HT1080 (cell line): ENCODE data around the gene C1orf50. TPM values are rescaled to one million over a fixed set of nuclear protein-coding genes. Genes with fewer than 3 reads are reported as not detected.
A peak's percentile ranks its signal among the peaks of the same experiment; 100 is the strongest.

Source experiments
- DNase-seq: peaks from one replicate; pipeline ENCODE4 v3.0.0-alpha.2; 2015; ENCODE audit warnings: low read depth
- total RNA-seq: library from RNA; depleted of rRNA; stranded (reverse); fragments of >200 nt; shearing (Covaris generic); gene quantifications from 2 replicates; pipeline ENCODE4 v1.2.3, GENCODE V29; 2014

C1orf50 gene
- total RNA-seq, 1 experiment from 2014 or later: 1.3 TPM

- DNase-seq: no peak
Measured at GRCh38 chr1:42758641-42759040, 8.4 kb upstream of the C1orf50 start.

- DNase-seq: no peak
Measured at GRCh38 chr1:42759114-42759513, 7.9 kb upstream of the C1orf50 start.

GRCh38 chr1:42761567-42761966 is 5.5 kb upstream of the C1orf50 start:
- no peak for DNase-seq

- DNase-seq: no peak
Measured at GRCh38 chr1:42762269-42762668, 4.8 kb upstream of the C1orf50 start.

GRCh38 chr1:42765269-42765668 is 1.8 kb upstream of the C1orf50 start:
- no peak for DNase-seq

- peak; percentile 81 for DNase-seq
Measured at GRCh38 chr1:42765832-42766740, 963 bp upstream of the C1orf50 start.

GRCh38 chr1:42767510-42768000 is 506 bp downstream of the C1orf50 start:
- no peak for DNase-seq

GRCh38 chr1:42768172-42768571 is 1.1 kb downstream of the C1orf50 start:
- DNase-seq: no peak

GRCh38 chr1:42769811-42770210 is 2.8 kb downstream of the C1orf50 start:
- DNase-seq: no peak

GRCh38 chr1:42773420-42773819 is 6.4 kb downstream of the C1orf50 start:
- no peak for DNase-seq

GRCh38 chr1:42774928-42775526 is 8.0 kb downstream of the C1orf50 start:
- no peak for DNase-seq

GRCh38 chr1:42776502-42776901 is 9.5 kb downstream of the C1orf50 start:
- DNase-seq: no peak

GRCh38 chr1:42777852-42778251 is 10.8 kb downstream of the C1orf50 start:
- no peak for DNase-seq

GRCh38 chr1:42779725-42780124 is 12.7 kb downstream of the C1orf50 start:
- DNase-seq: no peak

GRCh38 chr1:42780176-42780575 is 13.1 kb downstream of the C1orf50 start:
- DNase-seq: no peak

GRCh38 chr1:42783092-42783491 is 16.0 kb downstream of the C1orf50 start:
- no peak for DNase-seq

- DNase-seq: no peak
Measured at GRCh38 chr1:42784547-42784945, 17.5 kb downstream of the C1orf50 start.

- no peak for DNase-seq
Measured at GRCh38 chr1:42784946-42785693, 18.1 kb downstream of the C1orf50 start, which contains the start of gene TMEM269. TSS of gene TMEM269 (plus strand) at chr1:42784991. CDS start at chr1:42789894, 4,903 bp downstream.

- no peak for DNase-seq
Measured at GRCh38 chr1:42786097-42786496, 19.0 kb downstream of the C1orf50 start.

- no peak for DNase-seq
Measured at GRCh38 chr1:42788021-42788420, 21.0 kb downstream of the C1orf50 start.

- DNase-seq: no peak
Measured at GRCh38 chr1:42793824-42794223, 26.8 kb downstream of the C1orf50 start.

- DNase-seq: no peak
Measured at GRCh38 chr1:42797414-42797813, 30.4 kb downstream of the C1orf50 start.
